Myocyte (in vitro differentiated cells): ENCODE results near the gene METTL15. TPM values are rescaled to one million over a fixed set of nuclear protein-coding genes. Genes with fewer than 3 reads are reported as not detected.
"Not testable (repeated sequence)": the region's sequence is repeated elsewhere in the genome, so short reads cannot be mapped to it uniquely, and the experiment has no call there.

Experiments used
- DNase-seq: peaks from one replicate; pipeline ENCODE4 v3.0.0-alpha.2; 2012; ENCODE audit warnings: low read depth
- total RNA-seq: library from RNA; depleted of rRNA; stranded (reverse); fragments of >200 nt; gene quantifications from 2 replicates; pipeline ENCODE4 v1.2.3, GENCODE V29; 2014

Gene METTL15
- total RNA-seq, 1 donor from 2014 or later: 20.6 TPM

DNA sequence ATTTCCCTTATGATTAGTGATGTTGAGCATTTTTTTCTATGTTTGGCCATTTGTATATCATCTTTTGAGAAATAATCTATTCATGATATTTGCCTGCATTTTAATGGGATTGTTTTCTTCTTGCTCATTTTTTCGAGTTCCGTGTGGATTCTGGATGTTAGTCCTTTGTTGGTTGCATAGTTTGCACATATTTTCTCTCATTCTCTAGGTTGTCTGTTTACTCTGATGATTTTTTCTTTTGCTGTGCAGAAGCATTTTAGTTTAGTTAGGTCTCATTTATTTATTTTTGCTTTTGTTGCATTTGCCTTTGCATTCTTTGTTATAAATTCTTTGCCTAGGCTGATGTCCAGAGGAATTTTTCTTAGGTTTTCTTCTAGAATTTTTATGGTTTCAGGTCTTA is 87.3 kb downstream of the METTL15 start:
- DNase-seq: no peak

DNA sequence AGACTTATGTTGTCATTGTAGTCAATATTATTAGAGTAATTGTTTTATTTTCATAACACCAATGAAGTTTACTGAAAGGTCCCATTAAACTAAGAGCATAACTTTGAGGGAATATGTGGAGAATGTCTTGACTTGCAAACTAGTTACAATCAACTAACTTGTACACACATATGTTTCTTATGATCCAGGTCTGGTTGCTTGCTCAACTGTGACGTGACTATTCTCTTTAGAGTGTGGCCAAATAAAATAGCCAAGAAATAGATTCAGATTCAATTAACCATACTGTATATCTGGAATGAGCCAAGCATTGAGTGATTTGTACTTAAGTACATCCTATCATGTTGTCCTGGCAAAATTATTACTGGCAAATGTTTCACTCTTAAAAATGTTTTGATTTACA is 101.7 kb downstream of the METTL15 start:
- no peak for DNase-seq

DNA sequence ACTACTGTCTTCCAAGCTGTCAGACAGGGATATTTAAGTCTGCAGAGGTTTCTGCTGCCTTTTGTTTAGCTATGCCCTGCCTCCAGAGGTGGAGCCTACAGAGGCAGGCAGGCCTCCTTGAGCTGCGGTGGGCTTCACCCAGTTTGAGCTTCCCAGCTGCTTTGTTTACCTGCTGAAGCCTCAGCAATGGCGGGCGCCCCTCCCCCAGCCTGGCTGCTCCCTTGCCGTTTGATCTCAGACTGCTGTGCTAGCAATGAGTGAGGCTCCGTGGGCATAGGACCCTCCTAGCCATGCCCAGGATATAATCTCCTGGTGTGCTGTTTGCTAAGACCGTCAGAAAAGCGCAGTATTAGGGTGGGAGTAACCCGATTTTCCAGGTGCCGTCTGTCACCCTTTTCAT is 113.9 kb downstream of the METTL15 start:
- DNase-seq: not testable (repeated sequence)

DNA sequence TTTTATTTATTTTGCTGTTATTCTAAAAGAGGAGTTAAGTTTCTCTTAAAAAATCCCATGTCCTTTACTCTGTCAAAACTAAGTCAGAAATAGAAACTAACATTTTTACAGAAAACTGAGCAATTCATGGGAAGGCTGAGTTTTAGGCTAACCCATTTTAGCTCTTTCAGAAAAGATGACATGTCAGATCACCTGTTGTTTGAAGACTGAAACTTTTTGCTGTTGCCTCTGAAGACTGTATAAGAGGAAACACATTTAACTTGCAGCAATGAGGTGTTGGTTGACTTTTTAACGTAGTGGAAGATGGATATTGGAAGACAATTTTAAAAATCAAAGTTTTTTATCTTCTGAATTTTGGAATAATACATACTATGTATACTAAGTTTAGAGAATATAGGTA is 115.4 kb downstream of the METTL15 start:
- no peak for DNase-seq

DNA sequence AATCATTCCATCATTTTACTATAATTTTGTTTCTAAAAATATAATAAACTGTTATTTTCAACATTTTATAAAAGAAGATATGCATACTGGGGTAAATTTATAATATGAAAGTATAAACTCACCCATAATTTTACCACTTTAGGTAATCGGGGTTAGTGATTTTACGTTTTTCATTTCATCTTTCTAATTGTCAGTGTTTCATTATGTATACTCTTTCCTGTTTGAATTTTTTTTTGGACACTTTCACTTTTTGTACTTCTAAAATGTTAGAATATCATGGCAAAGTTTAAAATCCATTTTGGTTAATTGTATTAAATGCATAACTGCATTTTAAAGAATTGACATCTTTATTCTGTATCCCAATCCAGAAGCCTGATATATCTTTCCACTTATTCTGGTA is 115.8 kb downstream of the METTL15 start:
- no peak for DNase-seq

DNA sequence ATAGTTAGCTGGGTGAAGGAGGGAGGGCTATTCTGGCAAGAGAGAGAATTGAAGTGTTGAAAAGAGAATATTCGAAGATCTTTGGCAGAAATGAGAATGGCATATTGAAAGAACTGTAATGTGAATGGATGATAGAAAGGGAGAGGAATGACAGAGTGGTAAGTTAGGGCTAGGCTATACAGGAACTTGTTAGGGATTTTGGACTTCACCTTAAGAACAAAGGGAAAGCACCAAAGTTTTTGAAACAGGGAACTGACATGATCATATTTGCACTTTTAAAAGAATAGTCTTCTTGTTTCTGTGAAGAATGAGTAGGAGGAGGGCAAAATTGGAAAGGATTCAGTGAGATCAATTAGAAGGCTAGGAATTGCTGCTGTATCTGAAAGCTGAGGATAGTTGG is 119.3 kb downstream of the METTL15 start:
- DNase-seq: no peak

DNA sequence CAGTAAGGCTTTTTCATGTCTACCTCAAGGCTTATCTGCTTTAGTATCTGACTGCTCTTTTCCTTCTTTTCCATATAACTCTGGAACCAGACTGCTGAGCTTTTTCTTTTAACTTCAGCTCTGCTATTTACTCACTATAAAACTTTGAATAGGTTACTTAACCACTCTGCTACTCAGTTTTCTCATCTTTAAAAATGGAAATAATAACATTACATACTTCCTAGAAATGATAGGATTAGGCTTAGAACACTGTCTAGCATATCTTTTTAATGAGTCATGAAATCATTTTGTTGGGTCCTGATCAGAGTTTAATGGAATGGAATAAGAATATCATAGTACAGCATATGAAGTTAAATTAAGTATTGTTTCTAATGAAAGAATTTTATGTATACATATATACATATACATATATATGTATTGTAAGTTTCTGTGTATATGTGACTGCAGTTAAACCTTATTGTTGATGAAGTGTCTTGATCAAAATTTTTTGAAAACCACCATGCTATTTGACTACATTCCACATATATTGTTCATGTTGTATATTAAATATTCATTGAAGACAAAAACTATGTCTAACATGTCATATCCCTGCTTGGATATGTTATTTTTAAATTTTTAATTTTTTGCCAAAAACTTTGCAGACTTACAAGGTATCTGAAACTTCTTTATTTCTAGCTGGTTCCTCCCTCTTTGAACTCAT is 120.2 kb downstream of the METTL15 start:
- peak; percentile 7 for DNase-seq

DNA sequence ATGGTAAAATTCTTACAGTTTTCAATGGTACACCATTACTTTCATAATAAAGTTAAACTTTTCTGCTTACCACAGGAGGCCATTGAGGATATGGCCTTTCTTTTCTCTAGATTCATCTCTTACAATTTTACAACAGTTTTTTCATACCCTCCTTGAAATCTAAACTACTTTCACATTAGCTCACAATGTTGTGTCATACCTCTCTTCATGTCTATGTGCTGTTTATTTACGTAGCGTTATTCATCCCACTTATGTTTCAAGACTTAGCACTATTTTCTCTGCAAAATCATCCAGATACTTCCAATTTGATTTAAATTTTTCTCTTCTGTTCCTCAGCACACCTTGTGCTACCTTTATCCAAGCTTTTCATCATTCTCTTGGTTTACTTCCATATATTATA is 123.3 kb downstream of the METTL15 start:
- no peak for DNase-seq

DNA sequence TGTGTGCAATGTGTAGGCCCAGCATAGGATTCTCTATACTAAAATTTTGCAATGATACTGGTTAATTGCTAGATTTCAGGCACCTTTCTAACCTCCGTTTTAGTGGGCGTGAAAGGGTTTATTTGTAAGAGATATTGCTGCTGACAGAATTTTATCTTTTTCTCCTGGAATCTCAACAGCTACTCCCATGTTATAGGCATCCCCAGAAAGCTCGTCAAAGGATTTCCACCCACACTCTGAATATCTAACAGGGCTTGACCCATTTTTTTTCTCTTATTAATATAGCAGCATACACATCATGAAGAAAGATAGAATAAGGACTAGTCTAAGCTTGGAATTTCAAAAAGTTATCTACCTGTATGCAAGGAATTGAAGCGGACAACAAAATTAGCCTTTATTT is 124.5 kb downstream of the METTL15 start:
- DNase-seq: no peak

DNA sequence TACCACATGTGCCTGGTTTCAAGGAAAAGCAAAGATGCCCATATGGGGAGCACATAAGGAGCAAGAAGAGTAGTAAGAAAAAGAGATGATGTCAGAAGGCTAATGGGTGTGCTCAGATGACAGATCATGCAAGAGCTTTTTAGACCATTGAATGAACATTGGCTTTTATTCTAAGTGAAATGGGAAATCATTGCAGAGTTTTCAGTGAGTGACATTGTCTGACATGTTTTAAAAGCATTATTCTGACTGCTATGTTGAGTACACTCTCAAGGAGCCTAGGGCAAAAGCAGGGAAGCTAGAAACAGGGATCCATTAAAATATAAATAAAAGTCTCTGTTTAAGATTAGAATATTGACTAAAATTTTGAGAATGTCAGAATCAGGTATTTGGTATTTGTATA is 133.6 kb downstream of the METTL15 start:
- DNase-seq: no peak

DNA sequence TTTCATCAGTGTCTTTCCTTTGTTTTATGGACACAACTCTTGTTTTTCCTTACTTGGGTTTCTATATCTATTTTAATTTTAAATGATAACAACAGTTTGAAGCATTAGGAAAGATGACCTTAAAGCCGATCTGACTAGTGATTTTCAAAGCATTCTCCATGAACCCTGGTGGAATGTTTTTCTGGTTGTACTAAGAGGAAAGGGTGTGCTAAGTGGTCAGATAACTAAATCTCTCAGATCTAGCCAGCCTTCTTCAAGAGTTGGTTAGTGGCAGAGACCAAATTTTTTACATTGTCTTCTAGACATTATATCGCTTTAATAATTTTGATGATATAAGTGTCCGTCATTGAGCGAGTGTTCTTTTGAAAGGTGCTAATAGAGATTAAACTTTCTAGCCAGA is 134.4 kb downstream of the METTL15 start:
- no peak for DNase-seq

DNA sequence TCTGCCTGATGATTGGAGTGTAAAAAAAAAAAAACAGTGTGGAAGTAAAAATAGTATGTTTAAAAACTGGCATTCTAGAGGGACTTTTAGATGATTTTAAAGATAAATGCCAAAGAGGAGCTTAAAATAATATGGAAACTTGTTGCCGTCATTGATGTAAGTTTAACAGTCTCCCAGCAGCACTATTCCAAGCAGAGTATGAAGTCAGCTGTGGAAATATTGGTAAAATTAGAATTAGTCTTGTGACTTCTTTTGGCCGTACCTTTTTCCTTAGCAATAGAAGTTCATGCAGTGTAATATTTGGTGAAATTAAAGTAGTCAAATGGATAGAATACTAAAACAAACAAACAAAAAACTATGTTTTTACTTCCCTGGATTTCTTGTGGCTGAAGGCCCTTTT is 134.9 kb downstream of the METTL15 start:
- DNase-seq: no peak

DNA sequence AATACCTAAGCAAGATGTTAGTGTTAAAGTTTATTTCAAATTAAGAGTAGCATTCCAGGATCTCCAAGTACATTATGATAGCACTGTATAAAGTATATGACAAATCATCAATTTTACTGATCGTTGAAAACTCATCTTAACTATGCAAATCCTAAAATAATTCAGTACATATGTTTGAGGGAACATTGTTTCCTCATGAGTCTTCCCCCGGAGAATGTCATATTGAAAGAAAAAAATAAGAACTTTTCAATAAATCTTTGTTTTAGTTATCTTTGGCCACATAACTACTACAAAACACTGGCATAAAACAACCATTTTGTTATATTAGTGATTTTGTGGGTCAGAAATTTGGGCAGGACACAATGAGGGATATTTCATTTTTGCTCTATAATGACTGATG is 135.4 kb downstream of the METTL15 start:
- no peak for DNase-seq

DNA sequence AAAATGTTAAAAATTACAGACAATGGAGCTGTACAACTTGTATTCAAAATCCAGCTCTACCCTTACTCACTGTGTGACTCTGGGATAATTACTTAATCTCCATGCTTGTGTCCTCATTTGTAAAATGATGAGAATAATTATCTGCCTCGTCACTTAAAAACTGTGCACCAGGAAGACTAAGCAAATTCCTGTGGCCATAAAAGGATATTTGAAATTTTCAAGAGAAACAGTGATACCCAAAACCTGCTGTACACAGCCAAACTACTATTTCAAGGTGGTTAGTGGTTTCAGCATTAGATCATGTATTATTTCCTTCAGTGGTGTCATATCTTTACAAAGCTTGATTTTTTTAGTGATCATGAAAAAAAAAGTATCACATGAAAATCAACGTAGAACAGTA is 136.9 kb downstream of the METTL15 start:
- peak; percentile 33 for DNase-seq

DNA sequence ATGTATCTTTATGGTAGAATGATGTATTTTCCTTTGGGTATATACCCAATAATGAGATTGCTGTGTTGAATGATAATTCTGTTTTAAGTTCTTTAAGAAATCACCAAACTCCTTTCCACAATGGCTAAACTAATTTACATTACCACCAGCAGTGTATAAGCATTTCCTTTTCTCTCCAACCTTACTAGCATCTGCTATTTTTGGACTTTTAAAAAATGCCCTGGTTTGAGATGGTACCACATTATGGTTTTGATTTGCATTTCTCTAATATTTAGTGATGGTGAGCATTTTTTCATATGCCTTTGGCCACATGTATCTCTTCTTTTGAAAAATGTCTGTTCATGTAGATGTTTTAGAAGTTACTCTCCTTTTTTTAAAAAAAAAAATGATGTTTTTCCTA is 142.0 kb downstream of the METTL15 start:
- no peak for DNase-seq

DNA sequence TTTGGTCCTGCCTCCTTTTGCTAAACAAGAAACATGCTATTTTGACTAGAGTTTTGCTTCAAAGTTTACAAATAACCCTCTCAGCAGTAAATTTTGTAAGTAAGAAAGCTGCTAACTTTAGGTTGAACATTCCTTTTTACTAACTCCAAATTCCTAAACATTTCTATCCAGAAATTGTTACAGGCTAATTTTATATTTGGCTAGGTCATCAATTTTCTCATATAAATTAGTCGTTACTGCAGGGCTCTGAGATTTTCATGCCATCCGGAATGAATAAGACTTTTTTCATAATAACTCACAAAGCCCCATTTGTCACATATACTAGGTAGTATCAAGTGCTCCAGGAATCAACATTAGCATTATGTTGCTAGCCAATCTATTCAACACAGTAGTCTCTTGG is 143.1 kb downstream of the METTL15 start:
- no peak for DNase-seq

DNA sequence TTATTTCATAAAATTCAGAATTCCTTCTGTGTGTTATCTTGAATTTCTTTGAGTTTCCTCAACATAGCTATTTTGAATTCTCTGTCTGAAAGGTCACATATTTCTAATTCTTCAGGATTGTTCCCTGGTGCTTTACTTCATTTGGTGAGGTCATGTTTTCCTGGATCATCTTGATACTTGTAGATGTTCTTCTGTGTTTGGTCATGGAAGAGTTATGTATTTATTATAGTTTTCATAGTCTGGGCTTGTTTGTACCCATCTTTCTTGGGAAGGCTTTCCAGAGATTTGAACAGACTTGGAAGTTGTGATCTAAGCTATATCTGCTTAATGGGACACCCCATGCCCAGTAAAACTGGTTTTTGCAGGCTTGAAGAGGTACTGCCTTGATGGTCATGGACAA is 149.6 kb downstream of the METTL15 start:
- DNase-seq: no peak

DNA sequence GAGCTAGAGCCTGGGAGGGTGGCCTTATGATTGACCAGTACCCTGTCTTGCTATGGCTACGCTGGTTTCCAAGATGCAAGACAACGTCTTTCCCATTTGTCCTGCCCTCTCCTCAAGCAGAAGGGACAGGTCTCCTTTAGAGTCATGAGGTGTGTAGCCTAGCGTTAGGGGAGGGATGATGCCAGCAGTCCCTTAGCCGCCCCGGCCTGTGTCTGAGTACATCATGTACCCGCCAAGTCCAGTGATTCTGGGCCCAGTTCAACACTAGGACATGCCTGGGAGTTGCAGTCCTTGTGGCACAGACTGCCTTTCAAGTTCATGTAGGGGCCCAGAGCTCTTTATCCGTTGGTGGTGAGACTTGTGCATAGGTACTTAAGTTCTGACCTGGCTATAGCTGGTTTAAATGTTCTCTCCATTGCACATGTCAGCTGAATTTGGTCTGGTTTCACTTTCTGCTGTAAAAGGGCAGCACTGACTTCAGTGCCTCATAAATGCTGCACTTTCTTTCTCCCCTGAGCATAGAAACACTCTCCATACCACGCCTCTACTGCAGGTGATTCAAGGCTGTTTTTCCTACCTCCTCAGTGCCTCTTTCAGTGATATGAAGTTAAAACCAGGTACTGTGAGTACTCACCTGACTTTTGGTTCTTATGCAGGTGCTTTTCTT is 151.1 kb downstream of the METTL15 start:
- no peak for DNase-seq

DNA sequence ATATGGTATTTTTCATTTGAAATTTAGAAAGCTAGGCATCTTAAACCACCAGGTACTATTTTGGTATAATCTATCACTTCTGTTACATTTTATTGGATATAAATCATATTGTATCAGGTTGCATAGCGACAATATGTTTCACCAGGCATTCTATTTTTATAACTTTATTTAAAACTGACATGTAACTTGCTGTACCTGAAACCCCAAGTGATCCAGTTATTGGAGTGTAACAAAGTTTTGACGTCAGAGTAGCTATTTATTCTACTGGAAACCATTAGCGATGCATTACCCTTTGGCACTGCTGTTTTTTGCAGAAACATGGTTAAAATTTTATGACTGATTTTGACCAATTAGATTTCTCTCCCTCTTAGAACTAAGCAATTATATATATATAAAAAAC is 160.7 kb downstream of the METTL15 start:
- no peak for DNase-seq

DNA sequence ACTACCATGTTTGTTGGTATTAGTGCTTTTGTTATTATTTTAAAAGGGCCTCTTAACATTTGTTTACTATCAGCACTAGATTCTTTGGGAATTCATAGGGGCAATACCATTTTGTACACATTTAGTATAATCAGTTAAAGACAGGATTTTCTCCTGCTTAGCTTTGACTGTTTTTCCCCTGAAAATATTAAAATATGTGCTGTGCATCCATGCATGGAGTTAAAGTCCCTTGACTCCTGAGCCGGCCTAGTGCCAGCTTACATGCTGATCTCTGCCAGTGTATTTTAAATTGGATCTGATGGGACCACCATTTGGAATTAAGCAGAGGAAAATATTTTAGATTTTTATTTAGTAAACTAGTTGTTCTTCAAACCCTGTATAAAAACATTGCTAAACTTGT is 161.4 kb downstream of the METTL15 start:
- no peak for DNase-seq

DNA sequence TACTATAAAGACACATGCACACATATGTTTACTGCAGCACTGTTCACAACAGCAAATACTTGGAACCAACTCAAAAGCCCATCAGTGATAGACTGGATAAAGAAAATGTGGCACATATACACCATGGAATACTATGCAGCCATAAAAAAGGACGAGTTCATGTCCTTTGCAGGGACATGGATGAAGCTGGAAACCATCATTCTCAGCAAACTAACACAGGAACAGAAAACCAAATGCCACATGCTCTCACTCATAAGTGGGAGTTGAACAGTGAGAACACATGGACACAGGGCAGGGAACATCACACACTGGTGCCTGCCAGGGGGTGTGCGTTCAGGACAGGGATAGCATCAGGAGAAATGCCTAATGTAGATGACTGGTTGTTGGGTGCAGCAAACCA is 164.1 kb downstream of the METTL15 start:
- DNase-seq: not testable (repeated sequence)

DNA sequence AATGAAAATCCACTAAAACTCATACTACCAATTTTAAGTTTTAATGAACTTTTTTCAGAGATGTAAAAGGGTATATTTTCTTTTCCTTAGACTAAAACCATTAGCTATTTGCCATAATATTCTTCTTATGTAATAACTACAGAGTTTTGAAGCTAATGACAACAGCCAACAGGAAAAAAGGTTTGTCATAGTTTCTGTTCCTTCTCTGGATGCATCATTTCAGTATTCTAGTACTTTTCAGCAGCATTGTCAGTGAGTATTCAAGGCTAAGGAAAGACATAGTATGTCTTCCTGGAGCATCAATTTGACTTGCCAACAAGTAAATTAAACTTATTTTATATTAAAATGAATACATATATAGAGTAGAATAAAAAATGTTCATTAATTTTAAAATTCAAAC is 166.0 kb downstream of the METTL15 start:
- no peak for DNase-seq

DNA sequence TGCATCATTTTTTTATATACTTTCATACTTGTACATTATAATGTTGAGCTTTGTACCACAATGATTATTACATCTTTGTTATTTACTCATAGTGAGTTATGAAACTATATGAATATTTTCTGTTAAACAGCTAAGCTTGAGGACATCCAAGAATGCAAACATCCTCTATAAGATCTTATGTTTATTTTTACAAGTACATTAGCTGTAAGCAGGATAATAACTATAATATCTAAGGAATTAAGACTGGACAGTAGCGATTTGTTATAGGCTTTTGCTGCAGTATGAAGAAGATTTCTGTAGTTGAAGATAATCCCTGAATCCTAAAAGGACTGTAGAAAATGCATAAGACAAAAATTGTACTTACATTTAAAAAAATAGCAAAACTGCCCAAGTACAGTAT is 176.0 kb downstream of the METTL15 start:
- no peak for DNase-seq
